SH-SY5Y (cell line): ENCODE results near the gene SLC34A1.

Source experiments
- GATA2 ChIP-seq: IDR thresholded peaks from 2 replicates; pipeline ENCODE4 v1.6.1; 2011; ENCODE audit warnings: mild to moderate bottlenecking, low read depth, low read length
- GATA3 ChIP-seq: IDR thresholded peaks from 2 replicates; pipeline ENCODE4 v1.6.1; 2011; ENCODE audit warnings: low read depth, mild to moderate bottlenecking, low read length, moderate library complexity

GRCh38 chr5:177396807-177397206 lies 12.6 kb downstream of the SLC34A1 start:
- TF ChIP-seq GATA2 (no peak), GATA3 (no peak)
